ENCODE data around the gene APBA2.

GRCh38 chr15:28888900-28889299, 3.1 kb downstream of the APBA2 start:
- no peak for TF ChIP-seq CTCF (IDR thresholded peaks at IDR 0.05)
- TF ChIP-seq POLR2A (IDR thresholded peaks at IDR 0.05) = no peak

Measured in upper lobe of left lung (tissue), 4 donors.